GM19324 (cell line): ENCODE results near the gene GLI1.
A peak's percentile ranks its signal among the peaks of the same experiment; 100 is the strongest.

Source experiments
- ATAC-seq: cut with Tn5 transposase; IDR thresholded peaks from one replicate; pipeline ENCODE4 v1.9.1; 2021; ENCODE audit warnings: mild to moderate bottlenecking, moderate library complexity; ENCODE audit not compliant: unreplicated experiment, low FRiP score

GLI1 gene

GRCh38 chr12:57459055-57459749 is 383 bp upstream of the GLI1 start:
- ATAC-seq = peak; percentile 47

- no peak for ATAC-seq
Measured at GRCh38 chr12:57460468-57460784, 841 bp downstream of the GLI1 start.

GRCh38 chr12:57460841-57461275 is 1.3 kb downstream of the GLI1 start:
- ATAC-seq = no peak

- ATAC-seq = no peak
Measured at GRCh38 chr12:57461276-57461916, 1.8 kb downstream of the GLI1 start.

- ATAC-seq = no peak
Measured at GRCh38 chr12:57461917-57462250, 2.3 kb downstream of the GLI1 start.

- ATAC-seq = peak; percentile 58
Measured at GRCh38 chr12:57462251-57462911, 2.8 kb downstream of the GLI1 start.

- ATAC-seq = no peak
Measured at GRCh38 chr12:57462912-57463253, 3.3 kb downstream of the GLI1 start.

GRCh38 chr12:57464569-57464968 is 5.0 kb downstream of the GLI1 start:
- no peak for ATAC-seq

- no peak for ATAC-seq
Measured at GRCh38 chr12:57465030-57465746, 5.6 kb downstream of the GLI1 start.

- no peak for ATAC-seq
Measured at GRCh38 chr12:57465747-57466505, 6.3 kb downstream of the GLI1 start.

GRCh38 chr12:57467212-57467874 is 7.8 kb downstream of the GLI1 start:
- ATAC-seq = no peak

GRCh38 chr12:57467915-57468314 is 8.3 kb downstream of the GLI1 start:
- no peak for ATAC-seq

- ATAC-seq = no peak
Measured at GRCh38 chr12:57469296-57470164, 9.9 kb downstream of the GLI1 start.

GRCh38 chr12:57470286-57470969 is 10.8 kb downstream of the GLI1 start:
- ATAC-seq = no peak

- ATAC-seq = no peak
Measured at GRCh38 chr12:57470970-57471656, 11.5 kb downstream of the GLI1 start.

- ATAC-seq = no peak
Measured at GRCh38 chr12:57471661-57472060, 12.1 kb downstream of the GLI1 start.

GRCh38 chr12:57472391-57472790 is 12.8 kb downstream of the GLI1 start:
- no peak for ATAC-seq

GRCh38 chr12:57473392-57473791 is 13.8 kb downstream of the GLI1 start:
- no peak for ATAC-seq
